ENCODE data around the gene CTNND1.
A peak's percentile ranks its signal among the peaks of the same experiment; 100 is the strongest.
"Not testable (repeated sequence)": the region's sequence is repeated elsewhere in the genome, so short reads cannot be mapped to it uniquely, and the experiment has no call there.

CTNND1 gene, protein sequence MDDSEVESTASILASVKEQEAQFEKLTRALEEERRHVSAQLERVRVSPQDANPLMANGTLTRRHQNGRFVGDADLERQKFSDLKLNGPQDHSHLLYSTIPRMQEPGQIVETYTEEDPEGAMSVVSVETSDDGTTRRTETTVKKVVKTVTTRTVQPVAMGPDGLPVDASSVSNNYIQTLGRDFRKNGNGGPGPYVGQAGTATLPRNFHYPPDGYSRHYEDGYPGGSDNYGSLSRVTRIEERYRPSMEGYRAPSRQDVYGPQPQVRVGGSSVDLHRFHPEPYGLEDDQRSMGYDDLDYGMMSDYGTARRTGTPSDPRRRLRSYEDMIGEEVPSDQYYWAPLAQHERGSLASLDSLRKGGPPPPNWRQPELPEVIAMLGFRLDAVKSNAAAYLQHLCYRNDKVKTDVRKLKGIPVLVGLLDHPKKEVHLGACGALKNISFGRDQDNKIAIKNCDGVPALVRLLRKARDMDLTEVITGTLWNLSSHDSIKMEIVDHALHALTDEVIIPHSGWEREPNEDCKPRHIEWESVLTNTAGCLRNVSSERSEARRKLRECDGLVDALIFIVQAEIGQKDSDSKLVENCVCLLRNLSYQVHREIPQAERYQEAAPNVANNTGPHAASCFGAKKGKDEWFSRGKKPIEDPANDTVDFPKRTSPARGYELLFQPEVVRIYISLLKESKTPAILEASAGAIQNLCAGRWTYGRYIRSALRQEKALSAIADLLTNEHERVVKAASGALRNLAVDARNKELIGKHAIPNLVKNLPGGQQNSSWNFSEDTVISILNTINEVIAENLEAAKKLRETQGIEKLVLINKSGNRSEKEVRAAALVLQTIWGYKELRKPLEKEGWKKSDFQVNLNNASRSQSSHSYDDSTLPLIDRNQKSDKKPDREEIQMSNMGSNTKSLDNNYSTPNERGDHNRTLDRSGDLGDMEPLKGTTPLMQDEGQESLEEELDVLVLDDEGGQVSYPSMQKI

DNA sequence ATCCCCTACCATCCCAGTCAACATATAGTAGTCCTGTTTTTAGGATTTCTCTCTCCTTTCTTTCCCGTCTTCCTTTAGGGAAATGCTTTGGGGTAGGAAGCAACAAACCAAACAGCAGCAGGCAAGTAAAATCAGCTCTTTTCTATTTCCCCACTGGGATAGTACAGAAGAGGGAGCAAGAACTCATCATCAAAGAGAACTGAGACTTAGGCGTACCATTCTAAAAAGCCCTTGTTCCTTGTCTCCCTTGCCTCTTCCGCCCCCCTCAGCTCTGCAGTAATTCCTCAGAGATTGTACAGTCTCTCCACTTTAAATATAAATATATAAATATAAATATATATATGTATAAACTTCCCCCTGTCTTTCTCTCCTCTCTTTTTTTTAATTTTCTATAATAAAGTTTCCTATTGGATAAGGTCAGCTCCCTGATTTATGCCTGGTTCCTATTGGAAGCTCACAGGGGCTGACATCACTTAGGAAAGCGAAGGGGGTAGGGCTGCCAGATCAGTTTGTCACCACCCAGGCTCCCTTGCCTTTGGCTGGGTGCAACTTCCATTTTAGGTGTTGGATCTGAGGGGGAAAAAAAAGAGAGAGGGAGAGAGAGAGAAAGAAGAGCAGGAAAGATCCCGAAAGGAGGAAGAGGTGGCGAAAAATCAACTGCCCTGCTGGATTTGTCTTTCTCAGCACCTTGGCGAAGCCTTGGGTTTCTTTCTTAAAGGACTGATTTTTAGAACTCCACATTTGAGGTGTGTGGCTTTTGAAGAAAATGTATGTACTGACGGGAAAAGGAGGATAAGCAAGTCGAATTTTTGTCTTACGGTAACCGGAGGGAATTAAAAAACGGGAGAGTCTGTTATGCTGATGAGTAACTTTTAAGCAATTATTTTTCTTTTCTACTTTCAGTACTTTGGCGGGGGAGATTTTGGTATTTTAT, at the start of gene CTNND1:
Gene CTNND1 (plus strand): TSS at position 502 of the 934 bp plus-strand sequence. CDS start 29,677 bp downstream, outside the sequence.
- DNase-seq: no peak

DNA sequence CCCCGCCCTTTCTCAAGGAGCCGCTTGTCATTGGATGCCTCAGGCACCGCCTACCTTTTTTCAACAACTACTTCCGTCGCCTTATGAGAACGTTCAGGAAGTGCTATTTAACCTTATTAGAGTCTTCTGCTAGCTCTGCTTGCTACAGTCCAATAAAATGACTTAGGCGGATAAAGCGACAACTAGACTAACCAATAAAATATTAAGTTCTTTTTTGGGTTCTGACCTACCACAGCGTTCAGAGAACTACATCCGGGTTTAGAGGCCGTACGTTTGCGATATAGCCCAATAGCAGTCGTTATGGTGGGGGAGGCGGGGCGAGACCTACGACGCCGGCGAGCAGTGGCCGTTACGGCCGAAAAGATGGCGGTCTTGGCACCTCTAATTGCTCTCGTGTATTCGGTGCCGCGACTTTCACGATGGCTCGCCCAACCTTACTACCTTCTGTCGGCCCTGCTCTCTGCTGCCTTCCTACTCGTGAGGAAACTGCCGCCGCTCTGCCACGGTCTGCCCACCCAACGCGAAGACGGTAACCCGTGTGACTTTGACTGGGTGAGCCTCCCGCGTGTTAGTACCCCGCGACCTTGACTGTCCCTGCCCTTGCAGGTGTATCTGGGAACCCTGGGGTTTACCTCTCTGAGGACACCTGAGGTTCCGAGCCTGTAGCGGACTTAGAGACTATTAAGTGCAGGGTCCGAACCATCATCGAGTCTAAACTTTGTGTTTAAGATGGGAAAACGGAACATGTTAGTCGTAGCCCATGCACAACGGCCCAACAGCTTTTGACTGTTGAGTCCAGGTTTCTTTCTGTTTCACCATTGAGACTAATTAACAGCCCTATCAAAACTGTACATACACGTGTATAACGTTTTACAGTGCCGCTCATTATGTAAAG, 49.1 kb upstream of the CTNND1 start, which contains the start of gene TMX2:
Gene TMX2 (plus strand): TSS at position 338 of the 895 bp plus-strand sequence. CDS start 26 bp downstream, at position 364.
- DNase-seq: peak; percentile 62 to 80 (median 70)

DNA sequence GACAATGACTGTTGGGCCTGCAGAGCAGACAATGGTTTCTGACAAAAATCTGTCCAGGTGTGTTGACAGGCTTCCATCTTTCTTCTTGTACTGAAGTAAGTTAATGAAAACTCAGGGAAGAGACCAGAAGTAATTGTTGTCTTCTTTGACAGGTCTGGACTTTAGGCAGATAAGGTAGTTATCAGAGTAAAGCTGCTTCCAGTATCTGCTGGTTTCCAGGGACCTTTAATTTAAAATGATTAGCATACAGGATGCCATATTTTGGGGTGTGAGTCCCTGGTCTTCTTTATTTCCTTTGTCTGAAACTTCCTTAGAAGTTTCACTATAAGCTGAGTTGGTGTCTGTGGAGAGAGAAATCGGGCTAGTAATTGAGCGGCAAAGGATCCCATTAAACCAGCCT, 47.8 kb upstream of the CTNND1 start:
- DNase-seq: no peak

DNA sequence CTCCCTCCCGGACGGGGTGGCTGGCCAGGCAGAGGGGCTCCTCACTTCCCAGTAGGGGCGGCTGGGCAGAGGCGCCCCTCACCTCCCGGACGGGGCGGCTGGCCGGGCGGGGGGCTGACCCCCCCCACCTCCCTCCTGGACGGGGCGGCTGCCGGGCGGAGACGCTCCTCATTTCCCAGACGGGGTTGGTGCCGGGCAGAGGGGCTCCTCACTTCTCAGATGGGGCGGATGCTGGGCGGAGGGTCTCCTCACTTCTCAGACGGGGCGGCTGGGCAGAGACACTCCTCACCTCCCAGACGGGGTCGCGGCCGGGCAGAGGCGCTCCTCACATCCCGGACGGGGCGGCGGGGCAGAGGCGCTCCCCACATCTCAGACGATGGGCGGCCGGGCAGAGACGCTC, 44.9 kb upstream of the CTNND1 start:
- DNase-seq: not testable (repeated sequence)

DNA sequence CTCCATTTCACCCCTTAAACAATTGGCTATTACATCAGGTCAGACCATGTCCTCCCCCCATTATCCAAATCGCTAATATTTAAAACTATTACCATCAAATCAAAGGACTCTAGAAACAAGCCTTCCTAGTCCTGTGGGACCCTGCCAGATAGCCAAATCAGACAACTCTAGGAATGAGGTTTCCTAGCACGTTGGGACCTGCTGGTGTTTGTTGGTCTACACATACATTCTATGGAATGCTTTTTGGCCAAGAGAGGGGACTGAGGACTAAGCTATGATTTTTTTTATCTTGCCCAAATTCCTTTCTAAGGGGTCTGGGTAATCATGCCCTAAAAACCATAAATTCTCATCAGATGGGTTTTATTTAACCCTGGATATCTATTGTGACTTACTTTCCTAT, 34.4 kb upstream of the CTNND1 start:
- no peak for DNase-seq

DNA sequence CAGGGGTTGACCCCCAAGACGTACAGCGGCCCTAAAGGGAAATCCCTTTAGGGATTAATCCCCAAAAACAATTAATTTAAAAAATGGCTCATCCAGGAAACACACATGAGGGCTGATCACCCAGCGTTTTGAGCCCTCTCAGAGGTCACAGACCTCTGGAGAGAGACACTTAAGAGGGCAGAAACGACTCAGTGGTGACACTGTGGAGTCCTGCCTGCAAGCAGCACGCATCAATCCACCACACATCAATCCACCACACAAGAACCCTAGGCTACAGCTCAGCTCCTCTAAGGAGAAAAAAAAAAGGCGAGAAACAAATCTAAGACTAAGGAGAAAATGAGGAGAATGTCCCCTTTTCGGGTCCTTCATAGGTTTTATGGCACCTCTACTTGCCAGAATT, 32.8 kb upstream of the CTNND1 start:
- DNase-seq: no peak

DNA sequence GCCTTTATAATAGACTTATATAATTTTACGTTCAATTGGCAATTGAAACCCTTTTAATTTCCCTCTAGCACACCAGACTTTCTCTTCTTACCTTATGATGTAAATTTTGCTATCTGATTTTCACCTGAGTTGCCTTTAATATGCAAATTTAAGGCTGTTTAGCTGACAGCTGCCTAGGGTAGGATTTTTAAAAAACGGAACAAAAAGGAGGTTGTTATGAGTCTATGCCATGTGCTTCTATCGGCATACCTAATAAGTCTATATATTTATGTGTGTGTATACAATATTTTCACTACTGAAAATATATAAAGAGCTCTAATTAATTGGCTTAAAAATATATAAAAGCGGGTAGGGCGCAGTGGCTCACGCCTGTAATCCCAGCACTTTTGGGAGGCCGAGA, 32.1 kb upstream of the CTNND1 start:
- no peak for DNase-seq

DNA sequence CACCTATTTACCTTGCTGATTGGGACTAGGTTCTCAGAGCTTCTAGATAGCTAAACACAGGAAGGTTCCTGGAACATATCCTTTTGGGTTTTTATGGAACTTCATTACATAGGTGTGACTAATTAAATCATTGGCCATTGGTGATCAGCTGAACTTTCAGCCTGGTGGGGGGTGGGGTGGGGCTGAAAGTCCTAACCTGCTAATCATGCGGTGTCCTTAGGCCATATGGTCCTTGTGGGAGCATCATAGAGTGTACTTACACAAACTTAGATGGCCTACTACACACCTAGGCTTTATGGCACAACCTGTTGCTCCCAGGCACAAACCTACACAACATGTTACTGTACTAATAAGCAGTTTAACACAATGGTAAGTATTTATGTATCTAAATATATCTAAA, 28.9 kb upstream of the CTNND1 start:
- no peak for DNase-seq

DNA sequence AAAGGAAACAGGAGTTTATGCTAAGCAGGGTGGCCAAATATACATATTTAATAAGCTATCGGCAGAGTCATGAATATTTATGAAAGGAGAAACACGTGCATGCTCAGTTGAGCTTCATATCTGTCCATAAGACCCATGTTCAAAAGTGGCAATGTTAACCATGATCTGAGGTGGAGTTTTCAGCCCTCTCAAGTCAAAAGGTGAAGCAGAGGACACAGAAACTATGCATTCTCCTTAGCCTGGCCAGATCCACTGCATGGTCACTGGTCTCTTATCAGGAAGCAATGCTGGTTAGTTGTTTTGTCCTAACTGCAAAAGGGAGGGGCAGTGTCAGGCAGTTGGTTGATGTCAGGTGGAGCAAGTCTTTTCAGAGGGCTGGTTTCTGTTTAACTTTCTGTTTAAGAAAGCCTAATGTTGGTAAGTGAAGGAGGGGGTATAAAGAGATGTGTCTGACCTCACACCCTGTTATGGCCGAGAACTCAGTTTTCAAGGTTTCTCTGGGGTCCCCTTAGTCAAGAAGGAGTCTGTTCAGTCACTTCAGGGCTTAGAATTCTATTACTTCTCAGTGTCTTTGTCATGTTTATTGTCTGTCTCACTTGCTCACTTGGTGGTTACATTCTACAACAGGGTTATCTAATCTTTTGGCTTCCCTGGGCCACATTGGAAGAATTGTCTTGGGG, 25.8 kb upstream of the CTNND1 start:
- no peak for DNase-seq

DNA sequence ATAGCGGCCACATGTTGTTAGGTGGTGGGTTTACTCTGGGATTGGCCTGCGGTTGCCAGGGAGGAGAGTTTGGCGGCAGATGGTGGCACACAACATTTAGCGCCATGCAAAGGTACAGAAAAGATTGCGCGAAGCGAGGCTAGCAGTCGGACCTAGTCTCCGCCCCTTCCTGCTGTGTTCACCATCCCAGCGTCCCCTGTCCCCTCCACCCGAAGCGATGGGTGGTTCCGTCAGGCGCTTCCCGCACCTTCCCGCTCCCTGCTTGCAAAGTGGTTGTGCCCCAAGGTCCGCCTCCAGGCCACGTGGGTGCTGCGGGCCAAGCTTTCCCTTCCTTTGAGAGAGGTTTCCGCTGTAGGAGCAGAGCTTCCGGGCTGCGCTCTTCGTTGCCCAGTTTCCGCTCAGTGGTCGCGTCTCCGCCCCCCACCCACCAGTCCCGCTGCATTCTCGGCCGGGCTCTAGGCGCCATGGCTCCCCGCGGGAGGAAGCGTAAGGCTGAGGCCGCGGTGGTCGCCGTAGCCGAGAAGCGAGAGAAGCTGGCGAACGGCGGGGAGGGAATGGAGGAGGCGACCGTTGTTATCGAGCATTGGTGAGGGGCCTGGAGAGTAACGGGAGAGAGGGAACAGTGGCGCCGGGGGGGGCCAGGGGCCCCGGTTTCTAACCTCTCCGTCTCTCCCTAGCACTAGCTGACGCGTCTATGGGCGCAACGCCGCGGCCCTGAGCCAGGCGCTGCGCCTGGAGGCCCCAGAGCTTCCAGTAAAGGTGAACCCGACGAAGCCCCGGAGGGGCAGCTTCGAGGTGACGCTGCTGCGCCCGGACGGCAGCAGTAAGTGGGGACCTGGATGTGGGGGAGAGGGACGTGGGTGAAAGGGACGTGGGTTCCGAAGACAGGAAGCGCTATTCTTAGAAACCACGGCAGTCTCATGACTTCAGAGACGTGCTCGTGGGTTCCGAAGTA, 20.2 kb upstream of the CTNND1 start, which contains the start of gene SELENOH:
Gene SELENOH (plus strand): TSS at position 360 of the 955 bp plus-strand sequence. CDS start 105 bp downstream, at position 465.
- DNase-seq: peak; percentile 84 to 86 (median 85)

DNA sequence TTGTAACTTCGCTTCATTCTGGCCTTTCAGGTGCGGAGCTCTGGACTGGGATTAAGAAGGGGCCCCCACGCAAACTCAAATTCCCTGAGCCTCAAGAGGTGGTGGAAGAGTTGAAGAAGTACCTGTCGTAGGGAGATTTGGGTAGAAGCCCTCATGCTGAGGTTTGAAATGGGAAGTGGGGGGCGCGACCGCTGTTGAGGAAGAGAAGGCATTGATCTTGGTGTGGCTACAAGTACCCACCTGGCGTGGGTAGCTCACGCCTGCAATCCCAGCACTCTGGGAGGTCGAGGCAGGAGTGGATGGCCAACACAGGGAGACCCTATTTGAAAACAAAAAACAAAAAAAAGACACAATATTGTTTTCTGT, 19.5 kb upstream of the CTNND1 start:
- DNase-seq: no peak

DNA sequence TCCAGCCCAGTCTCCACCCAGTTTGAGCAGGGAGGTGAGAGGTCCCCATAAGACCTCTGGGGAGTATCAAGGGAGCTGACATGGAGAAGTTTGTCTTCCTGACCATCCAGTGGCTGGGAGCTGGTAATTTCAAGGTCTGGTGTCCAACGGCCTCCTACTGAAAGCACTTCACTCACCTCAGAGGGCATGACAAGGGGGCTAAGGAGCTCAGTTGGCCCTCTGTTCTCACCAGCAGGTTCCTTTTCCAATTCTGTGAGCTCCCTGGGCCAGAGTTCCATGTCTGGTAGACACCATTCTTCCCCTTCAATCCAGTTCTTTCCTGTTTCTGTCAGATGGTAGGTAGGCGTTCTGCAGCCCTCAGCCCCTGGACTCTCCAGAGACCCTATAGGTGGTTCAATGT, 17.2 kb upstream of the CTNND1 start:
- DNase-seq: no peak

DNA sequence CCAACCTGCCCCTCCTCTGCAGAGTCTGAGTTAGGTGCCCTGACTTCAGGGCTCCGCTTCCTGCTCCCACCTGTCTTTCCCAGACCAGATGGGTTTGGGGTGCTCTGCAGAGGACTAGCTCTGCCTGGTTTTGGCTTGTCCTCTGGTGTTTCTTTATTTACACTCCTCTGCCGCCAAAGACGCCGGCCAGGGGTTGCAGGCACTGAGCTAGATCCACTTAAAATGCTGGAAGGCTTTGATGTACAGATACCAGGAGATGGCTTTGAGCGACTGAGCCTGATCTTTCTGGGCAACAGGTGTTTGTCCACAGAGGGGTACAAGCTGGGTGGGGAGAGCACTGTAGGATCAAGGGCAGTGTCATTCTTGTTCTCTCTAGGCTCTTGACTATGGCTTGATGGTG, 16.4 kb upstream of the CTNND1 start:
- no peak for DNase-seq

DNA sequence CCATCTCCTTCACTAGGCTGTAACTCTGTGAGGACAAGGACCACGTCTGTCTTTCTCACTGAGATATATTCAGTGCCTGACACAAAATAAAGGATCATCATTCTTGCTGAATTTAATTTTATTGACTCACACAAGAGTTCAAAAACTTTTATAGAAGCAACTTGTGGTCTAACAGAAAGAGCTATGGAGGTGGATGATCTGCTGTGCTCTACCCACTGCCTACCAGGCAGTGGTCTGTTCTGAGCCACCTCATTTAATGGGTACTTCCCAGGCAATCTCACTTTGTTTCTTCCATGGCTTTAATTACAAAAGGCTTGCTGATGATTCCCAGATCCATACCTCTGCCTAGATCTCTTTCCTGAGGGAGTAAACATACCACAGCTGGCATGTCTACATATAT, 14.7 kb upstream of the CTNND1 start:
- DNase-seq: no peak

DNA sequence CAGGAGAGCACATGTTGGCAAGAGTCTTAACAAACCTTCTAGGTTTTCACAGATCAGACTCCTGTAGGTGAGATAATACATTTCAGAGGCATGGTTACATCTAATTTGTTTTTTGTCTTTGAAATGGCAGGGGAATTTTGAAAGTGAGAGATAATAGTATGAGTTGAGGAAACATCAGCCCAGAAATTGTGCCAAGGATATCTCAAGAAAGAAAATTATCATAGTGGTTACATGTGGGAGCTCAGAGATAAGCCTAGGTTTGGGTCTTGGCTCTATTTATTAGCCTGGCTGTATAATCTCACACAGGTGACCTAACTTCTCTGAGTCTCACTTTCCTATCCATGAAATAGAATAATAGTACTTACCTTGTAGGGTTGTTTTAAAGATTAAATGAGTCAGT, 10.4 kb upstream of the CTNND1 start:
- DNase-seq: no peak

DNA sequence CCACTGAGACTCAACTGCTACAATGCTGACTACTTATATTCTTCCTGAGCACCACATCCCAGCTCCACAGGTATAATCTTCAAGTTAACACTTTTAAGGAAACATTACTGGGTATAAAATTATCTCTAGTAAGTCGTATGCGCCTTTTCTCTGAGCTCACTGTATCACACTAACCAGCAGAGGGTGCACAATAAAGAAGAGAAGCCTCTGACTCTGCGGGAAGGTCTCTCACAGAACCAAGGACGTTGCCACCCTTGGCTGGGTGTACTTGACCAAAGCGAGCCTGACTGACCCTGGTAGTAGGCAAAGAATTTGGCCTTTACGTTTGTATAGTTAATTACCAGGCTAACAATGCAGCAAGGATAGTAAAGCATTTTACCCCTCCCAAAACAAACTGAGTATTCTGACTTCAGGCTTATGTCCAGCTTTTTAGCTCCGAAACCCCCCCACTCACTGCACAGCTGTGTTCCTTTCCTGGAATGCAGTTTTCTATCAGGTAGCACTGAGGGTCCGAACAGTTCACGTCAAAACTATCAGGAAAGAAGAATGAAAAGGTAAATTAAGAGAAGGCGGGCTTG, 9.8 kb upstream of the CTNND1 start, which contains the start of gene BTBD18:
Gene BTBD18 (minus strand): TSS at position 144 of the 578 bp plus-strand sequence. CDS start 631 bp downstream, outside the sequence.
- no peak for DNase-seq

DNA sequence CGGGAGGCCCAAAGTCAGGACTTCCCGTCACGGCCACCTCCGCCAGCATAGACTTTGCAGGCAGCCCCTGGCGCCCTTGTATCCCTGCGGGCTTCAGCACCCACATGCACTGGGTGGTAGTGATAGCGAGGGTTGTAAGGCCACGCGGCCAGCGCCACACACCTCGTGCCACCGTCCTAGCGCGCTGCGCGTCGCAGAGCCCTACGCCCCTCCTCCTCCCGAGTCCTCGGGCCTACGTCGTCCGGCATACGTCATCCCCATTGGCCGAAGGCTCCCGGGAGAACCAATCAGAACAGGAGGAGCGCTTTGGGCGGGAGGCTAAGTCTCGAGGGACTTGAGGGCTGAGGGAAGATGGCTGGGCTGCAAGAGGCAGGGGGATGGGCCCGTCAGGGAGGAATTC, 8.6 kb upstream of the CTNND1 start:
- DNase-seq: no peak

DNA sequence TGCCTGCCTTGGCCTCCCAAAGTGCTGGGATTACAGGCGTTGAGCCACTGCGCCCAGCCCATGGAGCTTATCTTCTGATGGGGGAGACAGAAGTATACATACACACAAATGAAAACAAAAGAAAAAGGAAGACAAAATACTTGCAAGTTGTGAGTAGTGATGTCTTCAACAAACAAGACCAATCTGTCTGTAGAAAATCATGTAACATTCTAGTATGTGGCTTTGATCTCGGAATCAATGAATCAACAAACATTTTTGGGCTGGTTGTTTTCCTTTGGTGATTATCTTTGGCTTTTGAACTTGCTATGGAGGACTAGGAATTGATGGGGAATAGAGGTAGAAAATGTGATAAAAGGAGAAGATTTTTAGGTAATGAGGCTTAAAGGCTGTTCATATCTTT, 3.4 kb upstream of the CTNND1 start:
- DNase-seq: no peak

All from activated naive CD4-positive, alpha-beta T cell (primary cell).